DND-41 (cell line): Measurements from ENCODE around the gene HSPG2.
"Not testable (repeated sequence)": the region's sequence is repeated elsewhere in the genome, so short reads cannot be mapped to it uniquely, and the experiment has no call there.

Source experiments
- EZH2 ChIP-seq: IDR thresholded peaks from 3 replicates; pipeline ENCODE4 v1.6.1; 2012; ENCODE audit warnings: borderline replicate concordance, low read depth, mild to moderate bottlenecking, moderate library complexity, low read length, inconsistent platforms; ENCODE audit not compliant: severe bottlenecking
- TF ChIP-seq, protein P1 (sequence below): IDR thresholded peaks from 2 replicates; pipeline ENCODE4 v1.5.1; 2012; ENCODE audit warnings: borderline replicate concordance, low read length, moderate library complexity, mild to moderate bottlenecking; ENCODE audit not compliant: poor library complexity, severe bottlenecking; ENCODE audit errors: extremely low read depth

DNA sequence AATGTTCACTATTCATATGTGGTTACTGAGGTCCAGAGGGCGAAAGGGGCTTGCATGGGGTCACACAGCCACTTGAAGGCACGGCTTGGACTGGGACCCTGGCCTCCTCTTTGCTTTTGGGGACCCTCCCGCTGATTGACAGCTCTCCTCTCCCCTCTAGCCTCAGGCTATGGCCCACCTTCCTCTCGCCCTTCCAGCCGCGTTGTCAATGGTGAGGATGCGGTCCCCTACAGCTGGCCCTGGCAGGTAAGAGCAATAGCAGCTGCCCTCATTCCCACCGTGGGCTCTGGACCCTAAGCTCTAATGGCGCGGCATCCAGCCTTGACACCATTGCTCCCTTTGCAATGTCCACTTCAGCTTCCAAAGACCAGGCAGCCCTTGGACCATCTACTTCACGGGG is 41.1 kb upstream of the HSPG2 start:
- TF ChIP-seq EZH2: not testable (repeated sequence)
- TF ChIP-seq, protein P1, sequence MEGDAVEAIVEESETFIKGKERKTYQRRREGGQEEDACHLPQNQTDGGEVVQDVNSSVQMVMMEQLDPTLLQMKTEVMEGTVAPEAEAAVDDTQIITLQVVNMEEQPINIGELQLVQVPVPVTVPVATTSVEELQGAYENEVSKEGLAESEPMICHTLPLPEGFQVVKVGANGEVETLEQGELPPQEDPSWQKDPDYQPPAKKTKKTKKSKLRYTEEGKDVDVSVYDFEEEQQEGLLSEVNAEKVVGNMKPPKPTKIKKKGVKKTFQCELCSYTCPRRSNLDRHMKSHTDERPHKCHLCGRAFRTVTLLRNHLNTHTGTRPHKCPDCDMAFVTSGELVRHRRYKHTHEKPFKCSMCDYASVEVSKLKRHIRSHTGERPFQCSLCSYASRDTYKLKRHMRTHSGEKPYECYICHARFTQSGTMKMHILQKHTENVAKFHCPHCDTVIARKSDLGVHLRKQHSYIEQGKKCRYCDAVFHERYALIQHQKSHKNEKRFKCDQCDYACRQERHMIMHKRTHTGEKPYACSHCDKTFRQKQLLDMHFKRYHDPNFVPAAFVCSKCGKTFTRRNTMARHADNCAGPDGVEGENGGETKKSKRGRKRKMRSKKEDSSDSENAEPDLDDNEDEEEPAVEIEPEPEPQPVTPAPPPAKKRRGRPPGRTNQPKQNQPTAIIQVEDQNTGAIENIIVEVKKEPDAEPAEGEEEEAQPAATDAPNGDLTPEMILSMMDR: not testable (repeated sequence)
